Measurements from ENCODE around the gene XPO6.

GRCh38 chr16:28211758-28212531 lies at the start of gene XPO6:
- TF ChIP-seq CTCF (IDR thresholded peaks at IDR 0.05) (peak in 1 of 3 experiments; percentile 17), POLR2A (IDR thresholded peaks at IDR 0.05) (peak in 1 of 2 donors; percentile 66)
